HEK293 (cell line): ENCODE data around the gene C6orf141.

Experiments used
- CTCF ChIP-seq: fragments of 450-650 bp; formaldehyde crosslinking; IDR thresholded peaks from 2 replicates; pipeline ENCODE4 v1.5.1; 2016; ENCODE audit warnings: missing biosample characterization, missing genetic modification characterization
- KLF10 ChIP-seq: fragments of 450-650 bp; IDR thresholded peaks from 2 replicates; pipeline ENCODE4 v1.5.1; 2018; ENCODE audit warnings: missing biosample characterization, mild to moderate bottlenecking, missing genetic modification characterization
- TCF7L2 ChIP-seq: IDR thresholded peaks from 2 replicates; pipeline ENCODE4 v1.6.1; 2011; ENCODE audit warnings: low read depth, mild to moderate bottlenecking, inconsistent platforms, low read length, moderate library complexity, borderline replicate concordance
- ZBTB7A ChIP-seq: fragments of 450-650 bp; formaldehyde crosslinking; IDR thresholded peaks from 2 replicates; pipeline ENCODE4 v1.5.1; 2016; ENCODE audit warnings: low read depth, missing biosample characterization, missing genetic modification characterization

GRCh38 chr6:49526598-49526997 is 23.9 kb upstream of the C6orf141 start:
- TF ChIP-seq KLF10 (tag by site-specific recombination) (no peak), CTCF (tag by site-specific recombination) (no peak), TCF7L2 (no peak), ZBTB7A (tag by site-specific recombination) (no peak)
